Panc1 (cell line): ENCODE measurements around the gene BARX2. TPM values are rescaled to one million over a fixed set of nuclear protein-coding genes. Genes with fewer than 3 reads are reported as not detected.

Source experiments
- ATAC-seq: fragments of 200-7000 bp; cut with Tn5 transposase; 2 replicates; pipeline ENCODE4 v1.9.1; 2020; ENCODE audit warnings: mild to moderate bottlenecking, moderate library complexity
- BruUV-seq: library from RNA; stranded (reverse); fragments of 400-500 nt; replicated peaks from 2 replicates; lab custom pipeline; 2021; lab: Mats Ljungman, UMichigan
- CTCF ChIA-PET: fragments of 300-600 bp; sonication (Branson Sonifier 250); formaldehyde crosslinking; loops from one replicate; lab custom pipeline; 2022; ENCODE audit warnings: antibody characterized with exemption; lab: Charles Lee
- POLR2A ChIA-PET: fragments of 300-600 bp; sonication (Branson Sonifier 250); formaldehyde crosslinking; loops from one replicate; lab custom pipeline; 2022; ENCODE audit warnings: antibody characterized with exemption; lab: Charles Lee
- DNase-seq: peaks from one replicate; pipeline ENCODE4 v3.0.0-alpha.2; 2010; ENCODE audit warnings: low read depth, low spot score
- H3K27ac ChIP-seq: 2 replicates; pipeline ENCODE4 v1.5.1; 2011; ENCODE audit warnings: mild to moderate bottlenecking, low read length, inconsistent platforms
- H3K27me3 ChIP-seq: fragments of 200-500 bp; sonication (Bioruptor generic); 2 replicates; pipeline ENCODE4 v1.6.0; 2014; ENCODE audit warnings: low read length, inconsistent platforms; ENCODE audit not compliant: control insufficient read depth, insufficient read depth
- H3K36me3 ChIP-seq: fragments of 200-500 bp; sonication (Bioruptor generic); 2 replicates; pipeline ENCODE4 v1.5.1; 2014; ENCODE audit warnings: inconsistent platforms, mild to moderate bottlenecking, low read length, moderate library complexity; ENCODE audit not compliant: control insufficient read depth, insufficient read depth
- H3K4me1 ChIP-seq: 2 replicates; pipeline ENCODE4 v1.5.1; 2011; ENCODE audit warnings: inconsistent platforms, mild to moderate bottlenecking, low read length, moderate library complexity; ENCODE audit not compliant: control insufficient read depth, insufficient read depth
- H3K4me3 ChIP-seq, 2 experiments: 2 replicates each; pipeline ENCODE4 v1.5.1; 2011 to 2012; ENCODE audit warnings: low read depth in 2 of 2, low read length in 2 of 2, mild to moderate bottlenecking in 2 of 2, inconsistent platforms in 1 of 2, moderate library complexity in 1 of 2
- H3K9me3 ChIP-seq: fragments of 200-500 bp; sonication (Bioruptor generic); 2 replicates; pipeline ENCODE4 v1.5.1; 2014; ENCODE audit warnings: low read depth, mild to moderate bottlenecking, inconsistent platforms, low read length, moderate library complexity; ENCODE audit not compliant: control insufficient read depth, insufficient read depth
- POLR2AphosphoS5 ChIP-seq: IDR thresholded peaks from 2 replicates; pipeline ENCODE4 v1.6.1; 2012; ENCODE audit warnings: mild to moderate bottlenecking, low read depth, low read length, moderate library complexity
- SIN3A ChIP-seq: IDR thresholded peaks from 2 replicates; pipeline ENCODE4 v1.6.1; 2012; ENCODE audit warnings: low read depth, mild to moderate bottlenecking, low read length, moderate library complexity, borderline replicate concordance; ENCODE audit not compliant: insufficient read depth
- TCF7L2 ChIP-seq: IDR thresholded peaks from 2 replicates; pipeline ENCODE4 v1.6.1; 2011; ENCODE audit warnings: mild to moderate bottlenecking, low read depth, low read length, inconsistent platforms
- in situ Hi-C: cut with HindIII; loops from 2 replicates; pipeline ENCODE4 v1.10.0; 2016; ENCODE audit warnings: low sequenced_read_pairs, low pct_unique_long_range_greater_than_20kb
- intact Hi-C: fragments of 100-400 bp; cut with micrococcal nuclease; formaldehyde crosslinking; loops from one replicate; pipeline ENCODE4 v1.10.0; 2022; ENCODE audit not compliant: unreplicated experiment
- total RNA-seq: library from RNA; stranded (reverse); gene quantifications from one replicate; pipeline ENCODE4 v1.2.1, GENCODE V29; 2021; ENCODE audit not compliant: unreplicated experiment
- TF ChIP-seq, protein P1 (sequence below), 2 experiments: IDR thresholded peaks; 2 replicates each; pipeline ENCODE4 v1.6.1; 2011 to 2012; ENCODE audit warnings: low read depth in 2 of 2, control low read depth in 1 of 2, low read length in 1 of 2, mild to moderate bottlenecking in 1 of 2, moderate library complexity in 1 of 2; ENCODE audit not compliant: insufficient read depth in 1 of 2
- TF ChIP-seq, protein P2 (sequence below): fragments of 450-650 bp; IDR thresholded peaks from 2 replicates; pipeline ENCODE4 v1.5.1; 2017; ENCODE audit warnings: mild to moderate bottlenecking

BARX2 gene
- total RNA-seq, 1 experiment from 2014 or later, result 3.9 TPM

DNA sequence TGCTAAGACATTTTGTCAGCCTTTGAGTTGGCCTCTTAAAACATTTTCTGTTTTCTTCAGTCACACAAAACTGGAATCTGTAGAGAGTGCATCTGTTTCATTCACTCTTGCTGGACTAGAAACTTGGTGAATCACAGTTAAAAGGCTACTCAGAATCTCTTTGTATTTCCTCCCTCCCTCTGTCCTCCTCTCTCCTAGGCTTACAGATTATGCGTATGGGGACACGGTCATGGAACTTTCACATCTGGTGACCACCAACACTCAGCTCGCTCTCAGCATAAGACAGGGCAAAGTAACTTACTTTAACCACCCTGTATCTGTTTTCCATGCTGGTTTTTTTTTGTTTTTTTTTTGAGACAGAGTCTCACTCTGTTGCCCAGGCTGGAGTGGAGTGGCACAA, 50.4 kb downstream of the BARX2 start:
- Histone ChIP-seq H3K9me3 (no peaks in the 10 kb centered on the region; the same call in 1 of the 2 replicates), H3K36me3 (no peaks in the 10 kb centered on the region), H3K4me1 (no peaks in the 10 kb centered on the region), H3K27ac (no peak overlapping the region), H3K4me3 (no peak overlapping the region), H3K27me3 (no peaks in the 10 kb centered on the region; the same call in 1 of the 2 replicates)
- ATAC-seq (no peak), DNase-seq (no peak)
- in situ Hi-C loops (no loop called here), intact Hi-C loops (no loop called here)
- TF ChIP-seq, protein P1, sequence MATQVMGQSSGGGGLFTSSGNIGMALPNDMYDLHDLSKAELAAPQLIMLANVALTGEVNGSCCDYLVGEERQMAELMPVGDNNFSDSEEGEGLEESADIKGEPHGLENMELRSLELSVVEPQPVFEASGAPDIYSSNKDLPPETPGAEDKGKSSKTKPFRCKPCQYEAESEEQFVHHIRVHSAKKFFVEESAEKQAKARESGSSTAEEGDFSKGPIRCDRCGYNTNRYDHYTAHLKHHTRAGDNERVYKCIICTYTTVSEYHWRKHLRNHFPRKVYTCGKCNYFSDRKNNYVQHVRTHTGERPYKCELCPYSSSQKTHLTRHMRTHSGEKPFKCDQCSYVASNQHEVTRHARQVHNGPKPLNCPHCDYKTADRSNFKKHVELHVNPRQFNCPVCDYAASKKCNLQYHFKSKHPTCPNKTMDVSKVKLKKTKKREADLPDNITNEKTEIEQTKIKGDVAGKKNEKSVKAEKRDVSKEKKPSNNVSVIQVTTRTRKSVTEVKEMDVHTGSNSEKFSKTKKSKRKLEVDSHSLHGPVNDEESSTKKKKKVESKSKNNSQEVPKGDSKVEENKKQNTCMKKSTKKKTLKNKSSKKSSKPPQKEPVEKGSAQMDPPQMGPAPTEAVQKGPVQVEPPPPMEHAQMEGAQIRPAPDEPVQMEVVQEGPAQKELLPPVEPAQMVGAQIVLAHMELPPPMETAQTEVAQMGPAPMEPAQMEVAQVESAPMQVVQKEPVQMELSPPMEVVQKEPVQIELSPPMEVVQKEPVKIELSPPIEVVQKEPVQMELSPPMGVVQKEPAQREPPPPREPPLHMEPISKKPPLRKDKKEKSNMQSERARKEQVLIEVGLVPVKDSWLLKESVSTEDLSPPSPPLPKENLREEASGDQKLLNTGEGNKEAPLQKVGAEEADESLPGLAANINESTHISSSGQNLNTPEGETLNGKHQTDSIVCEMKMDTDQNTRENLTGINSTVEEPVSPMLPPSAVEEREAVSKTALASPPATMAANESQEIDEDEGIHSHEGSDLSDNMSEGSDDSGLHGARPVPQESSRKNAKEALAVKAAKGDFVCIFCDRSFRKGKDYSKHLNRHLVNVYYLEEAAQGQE (IDR thresholded peaks at IDR 0.05; ENCODE audit: insufficient read depth in 1 of 2, low read depth in 2 of 2, low read length in 1 of 2), result no peak
- TF ChIP-seq, protein P2, sequence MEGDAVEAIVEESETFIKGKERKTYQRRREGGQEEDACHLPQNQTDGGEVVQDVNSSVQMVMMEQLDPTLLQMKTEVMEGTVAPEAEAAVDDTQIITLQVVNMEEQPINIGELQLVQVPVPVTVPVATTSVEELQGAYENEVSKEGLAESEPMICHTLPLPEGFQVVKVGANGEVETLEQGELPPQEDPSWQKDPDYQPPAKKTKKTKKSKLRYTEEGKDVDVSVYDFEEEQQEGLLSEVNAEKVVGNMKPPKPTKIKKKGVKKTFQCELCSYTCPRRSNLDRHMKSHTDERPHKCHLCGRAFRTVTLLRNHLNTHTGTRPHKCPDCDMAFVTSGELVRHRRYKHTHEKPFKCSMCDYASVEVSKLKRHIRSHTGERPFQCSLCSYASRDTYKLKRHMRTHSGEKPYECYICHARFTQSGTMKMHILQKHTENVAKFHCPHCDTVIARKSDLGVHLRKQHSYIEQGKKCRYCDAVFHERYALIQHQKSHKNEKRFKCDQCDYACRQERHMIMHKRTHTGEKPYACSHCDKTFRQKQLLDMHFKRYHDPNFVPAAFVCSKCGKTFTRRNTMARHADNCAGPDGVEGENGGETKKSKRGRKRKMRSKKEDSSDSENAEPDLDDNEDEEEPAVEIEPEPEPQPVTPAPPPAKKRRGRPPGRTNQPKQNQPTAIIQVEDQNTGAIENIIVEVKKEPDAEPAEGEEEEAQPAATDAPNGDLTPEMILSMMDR, result no peak
- TF ChIP-seq SIN3A (no peak), POLR2AphosphoS5 (no peak), TCF7L2 (no peak)
- BruUV-seq, result no TSS peak
- CTCF ChIA-PET, result no interaction called here
- POLR2A ChIA-PET, result no interaction called here

DNA sequence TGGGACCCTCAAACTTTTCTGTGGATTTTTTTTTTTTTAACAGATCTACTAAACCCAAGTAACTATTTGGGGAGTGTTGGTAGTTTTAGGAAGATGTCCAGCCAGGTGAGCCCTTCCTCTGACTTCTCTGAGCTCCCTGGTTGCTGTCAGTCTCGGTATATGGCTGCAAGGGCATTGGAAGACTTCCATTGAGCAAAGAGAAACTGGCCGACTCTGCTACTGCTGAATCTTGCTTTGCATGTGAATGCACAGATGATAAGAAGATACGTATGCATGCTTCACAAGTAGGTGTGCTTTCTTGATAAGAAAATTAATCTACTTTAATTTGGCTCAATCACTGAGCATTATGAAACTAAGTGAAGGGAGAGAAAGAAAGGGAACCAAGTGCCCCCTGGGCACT, 51.1 kb downstream of the BARX2 start:
- Histone ChIP-seq H3K4me1 (no peaks in the 10 kb centered on the region), H3K27me3 (no peaks in the 10 kb centered on the region; the same call in 1 of the 2 replicates), H3K9me3 (no peaks in the 10 kb centered on the region; the same call in 1 of the 2 replicates), H3K36me3 (no peaks in the 10 kb centered on the region), H3K27ac (no peak overlapping the region), H3K4me3 (no peak overlapping the region)
- in situ Hi-C loops (no loop called here), intact Hi-C loops (no loop called here)
- TF ChIP-seq TCF7L2 (no peak), POLR2AphosphoS5 (no peak), SIN3A (no peak)
- TF ChIP-seq, protein P1 (IDR thresholded peaks at IDR 0.05; ENCODE audit: insufficient read depth in 1 of 2, low read depth in 2 of 2, low read length in 1 of 2), result no peak
- TF ChIP-seq, protein P2, result no peak
- ATAC-seq (no peak), DNase-seq (no peak)
- no TSS peak for BruUV-seq
- ChIA-PET POLR2A (no interaction called here), CTCF (no interaction called here)
